GM12872 (cell line): Measurements from ENCODE around the gene SLC16A9.

Experiments
- CTCF ChIP-seq: IDR thresholded peaks from 3 replicates; pipeline ENCODE4 v1.5.1; 2011; ENCODE audit warnings: low read depth, mild to moderate bottlenecking, low read length, moderate library complexity; ENCODE audit not compliant: insufficient read depth

The SLC16A9 gene

GRCh38 chr10:59678884-59679301 lies 30.8 kb downstream of the SLC16A9 start:
- TF ChIP-seq CTCF, result no peak

DNA sequence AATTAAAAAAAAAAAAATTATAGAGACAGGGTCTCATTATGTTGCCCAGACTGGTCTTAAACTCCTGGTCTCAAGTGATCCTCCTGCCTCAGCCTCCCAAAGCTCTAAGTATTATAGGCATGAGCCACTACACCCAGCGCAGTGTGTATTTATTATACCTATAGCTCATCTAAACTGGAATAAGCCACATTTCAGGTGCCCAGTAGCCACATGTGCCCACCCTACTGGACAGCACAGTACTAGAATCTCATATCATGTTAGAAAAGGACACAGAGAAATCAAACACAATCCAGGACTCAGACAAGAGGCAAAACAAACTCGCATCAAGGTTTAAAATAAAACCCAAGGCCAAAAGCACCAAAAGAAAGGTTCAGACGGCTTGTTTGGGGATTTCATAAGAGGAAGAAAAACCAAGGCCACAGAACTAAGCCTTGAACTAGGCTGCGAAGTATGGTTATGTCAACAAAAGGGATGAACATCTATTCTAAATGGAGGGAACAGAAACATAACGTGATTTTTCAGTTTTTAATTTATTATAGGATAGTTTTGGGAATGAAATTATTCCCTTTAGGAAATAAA lies 32.3 kb downstream of the SLC16A9 start:
- TF ChIP-seq CTCF, result no peak

DNA sequence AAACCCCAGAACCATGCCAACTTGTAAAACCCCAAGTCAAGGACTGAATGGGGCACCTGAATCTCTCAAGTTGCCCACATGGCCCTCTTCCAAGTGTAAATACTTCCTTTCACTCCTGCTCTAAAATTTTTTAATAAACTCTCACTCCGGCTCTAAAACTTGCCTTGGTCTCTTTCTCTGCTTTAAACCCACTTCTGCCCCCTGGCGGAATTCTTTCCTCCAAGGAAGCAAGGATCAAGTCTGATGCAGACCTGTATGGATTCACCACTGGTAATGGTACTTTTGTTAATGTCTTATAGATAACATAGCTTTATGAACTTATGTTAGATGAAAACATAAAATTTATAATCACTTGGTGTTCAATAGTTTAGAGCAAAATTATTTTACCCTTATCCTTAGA lies 33.8 kb downstream of the SLC16A9 start:
- no peak for TF ChIP-seq CTCF

DNA sequence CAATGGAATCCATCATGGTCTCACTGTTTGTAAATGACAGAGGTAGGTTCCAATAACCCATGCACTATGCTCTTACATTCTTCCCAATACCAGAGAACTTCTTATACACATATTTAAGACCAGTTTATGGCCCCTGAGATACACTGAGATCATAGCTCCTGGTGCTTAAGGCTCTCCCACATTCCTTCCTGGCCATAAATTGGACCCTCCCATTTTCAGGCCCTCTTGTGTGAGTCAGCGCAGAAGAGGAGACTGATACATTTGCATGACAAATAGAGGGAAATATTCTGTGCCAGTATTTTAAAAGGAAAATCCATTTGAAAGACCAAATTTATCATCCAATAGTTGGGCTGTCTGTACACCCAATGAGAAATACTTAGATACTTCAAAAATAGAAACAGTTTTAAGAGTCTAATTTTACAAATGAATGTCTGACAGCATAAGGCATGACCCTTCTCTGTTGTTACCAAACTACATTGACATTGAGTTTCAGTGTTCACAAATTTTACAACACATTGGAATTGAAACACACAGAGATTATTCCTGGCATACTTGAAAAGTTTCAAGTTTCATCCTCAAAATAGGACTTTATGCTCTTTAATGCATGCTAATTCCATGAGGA lies 35.3 kb downstream of the SLC16A9 start:
- TF ChIP-seq CTCF, result no peak

DNA sequence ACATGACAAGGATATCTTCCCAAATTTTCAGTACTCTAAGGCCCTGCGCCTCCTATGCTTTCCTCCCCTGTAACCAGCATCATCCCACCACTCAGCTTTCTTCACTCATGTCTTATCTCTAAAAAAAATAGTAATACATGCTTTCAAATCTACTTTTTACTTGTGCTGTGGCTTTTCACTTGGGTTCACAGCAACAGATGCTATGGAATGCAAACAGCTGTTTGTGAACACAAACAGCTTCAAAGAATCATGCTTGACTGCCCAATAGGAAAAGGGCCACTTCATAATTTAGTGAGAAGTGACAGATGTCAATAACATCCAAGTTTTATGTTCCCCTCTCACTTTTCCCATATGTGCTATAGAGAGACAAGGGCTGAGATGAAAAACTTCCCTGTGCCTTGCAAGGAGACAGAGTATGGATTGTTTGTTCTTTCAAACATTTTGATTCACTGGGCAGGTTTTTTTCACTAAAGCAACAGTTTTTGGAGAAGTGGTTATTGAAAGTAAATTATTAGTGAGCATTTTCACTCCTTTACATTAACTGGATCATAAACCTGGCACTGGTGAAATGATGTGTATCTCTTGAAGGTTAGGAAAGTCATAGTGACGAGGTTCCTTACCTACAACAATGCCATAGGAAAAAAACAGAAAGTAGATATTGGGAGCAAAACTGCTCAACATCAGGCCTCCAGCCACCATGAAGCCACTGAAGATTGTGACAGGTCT lies 37.3 kb downstream of the SLC16A9 start:
- TF ChIP-seq CTCF, result no peak

DNA sequence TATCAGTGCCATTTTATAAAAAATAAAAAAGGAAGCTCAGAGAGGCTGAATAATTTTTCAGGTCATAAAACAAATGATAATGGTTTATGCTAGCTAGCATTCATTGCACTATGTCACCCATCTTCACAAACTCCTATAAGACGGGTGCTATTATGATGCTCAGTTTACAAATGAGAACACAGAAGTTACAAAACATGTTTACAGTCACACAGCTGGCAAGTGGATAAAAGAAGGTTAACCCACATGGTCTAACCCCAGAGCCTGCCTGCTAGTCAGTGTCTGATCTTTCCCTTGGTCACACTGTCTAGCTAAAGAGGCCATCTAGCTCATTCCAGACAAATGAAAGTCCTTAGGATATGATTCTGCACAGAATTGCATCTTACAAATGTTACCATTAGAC lies 39.4 kb downstream of the SLC16A9 start:
- no peak for TF ChIP-seq CTCF

DNA sequence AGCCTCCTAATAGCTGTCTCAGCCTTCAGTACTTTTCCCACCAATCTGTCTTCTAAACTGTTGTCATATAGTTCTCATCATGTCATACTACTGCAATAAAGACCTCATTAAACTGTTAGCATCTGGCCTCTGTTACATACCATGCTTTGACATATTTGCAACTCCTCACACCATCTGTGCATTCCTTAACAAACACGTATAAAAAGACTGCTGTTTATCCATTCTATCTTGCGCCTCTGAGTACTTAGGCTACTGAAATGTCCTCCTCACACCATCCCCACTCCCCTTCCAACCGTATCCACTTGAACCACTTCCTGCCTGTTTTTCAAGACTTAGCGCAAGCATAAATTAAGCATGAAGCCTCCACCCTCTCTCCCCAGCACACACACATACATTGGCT lies 41.6 kb downstream of the SLC16A9 start:
- TF ChIP-seq CTCF, result no peak
